IPS-18c (cell line): ENCODE data around the gene HNRNPM.
A peak's percentile ranks its signal among the peaks of the same experiment; 100 is the strongest.
"Not testable (repeated sequence)": the region's sequence is repeated elsewhere in the genome, so short reads cannot be mapped to it uniquely, and the experiment has no call there.

Experiments used
- H3K4me3 ChIP-seq: 2 replicates; pipeline ENCODE4 v1.7.0; 2013; ENCODE audit warnings: low read depth, mild to moderate bottlenecking, low read length, moderate library complexity; ENCODE audit not compliant: insufficient read depth
- H3K9me3 ChIP-seq: one replicate; pipeline ENCODE4 v1.6.1; 2013; ENCODE audit warnings: mild to moderate bottlenecking, low read length, moderate library complexity; ENCODE audit not compliant: control insufficient read depth, insufficient read depth

HNRNPM gene

DNA sequence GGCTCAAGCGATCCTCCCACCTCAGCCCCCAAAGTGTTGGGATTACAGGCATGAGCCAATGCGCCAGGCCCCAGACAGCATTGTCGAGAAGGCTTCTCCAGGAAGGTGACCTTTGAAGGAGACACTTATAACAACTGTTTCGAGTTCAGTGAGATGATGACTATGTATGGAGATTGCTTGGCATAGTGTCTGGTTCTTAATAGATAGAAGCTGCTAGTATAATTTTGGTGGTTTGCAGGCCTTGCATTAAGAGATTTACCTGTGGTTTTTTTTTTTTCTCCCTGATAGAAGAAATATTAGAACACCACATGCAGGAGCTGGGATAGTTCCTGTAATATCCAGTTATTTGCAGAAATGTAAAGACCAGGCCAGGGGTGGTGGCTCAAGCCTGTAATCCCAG, 28.0 kb upstream of the HNRNPM start:
- Histone ChIP-seq H3K9me3 (no peaks in the 10 kb centered on the region), H3K4me3 (no peak overlapping the region)

- Histone ChIP-seq H3K9me3 (no peaks in the 10 kb centered on the region), H3K4me3 (no peak overlapping the region)
These were observed 23.0 kb upstream of the HNRNPM start for GRCh38 chr19:8421484-8422461.

- no peaks in the 10 kb centered on the region for H3K9me3 ChIP-seq
- H3K4me3 ChIP-seq: no peak overlapping the region
These were observed 21.0 kb upstream of the HNRNPM start for GRCh38 chr19:8423817-8424223.

DNA sequence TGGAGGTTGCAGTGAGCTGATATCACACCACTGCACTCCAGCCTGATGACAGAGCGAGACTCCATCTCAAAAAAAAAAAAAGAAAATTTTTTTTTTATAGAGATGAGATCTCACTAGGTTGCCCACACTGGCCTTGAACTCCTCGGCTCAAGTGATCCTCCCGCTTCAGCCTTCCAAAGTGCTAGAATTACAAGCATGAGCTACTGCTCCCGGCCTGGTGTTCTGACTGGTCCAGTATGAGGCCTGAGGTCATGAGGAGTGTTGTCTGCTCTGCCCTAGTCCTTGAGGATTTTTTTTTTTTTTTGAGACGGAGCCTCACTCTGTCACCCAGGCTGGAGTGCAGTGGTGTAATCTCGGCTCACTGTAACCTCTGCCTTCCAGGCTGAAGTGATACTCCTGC, 19.4 kb upstream of the HNRNPM start:
- H3K9me3 ChIP-seq, H3K4me3 ChIP-seq: not testable (repeated sequence)

DNA sequence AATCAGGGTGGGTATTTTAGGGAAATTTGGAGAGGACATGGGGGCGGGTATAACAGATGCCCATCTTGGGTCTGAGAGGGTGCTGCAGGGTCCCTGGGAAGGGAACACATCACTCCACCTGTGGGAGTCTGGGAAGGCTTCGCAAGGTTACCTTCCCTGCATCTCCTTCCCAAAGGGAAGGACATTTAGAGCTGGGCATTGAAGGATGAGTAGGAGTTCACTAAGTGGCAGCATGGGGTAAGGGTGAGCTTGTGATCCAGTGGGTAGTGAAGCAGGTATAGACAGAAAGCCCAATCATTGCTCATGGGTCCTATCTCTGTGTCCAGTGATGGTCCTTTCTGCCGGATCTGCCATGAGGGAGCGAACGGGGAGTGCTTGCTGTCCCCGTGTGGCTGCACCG, 18.5 kb upstream of the HNRNPM start:
- no peaks in the 10 kb centered on the region for H3K9me3 ChIP-seq
- no peak overlapping the region for H3K4me3 ChIP-seq

DNA sequence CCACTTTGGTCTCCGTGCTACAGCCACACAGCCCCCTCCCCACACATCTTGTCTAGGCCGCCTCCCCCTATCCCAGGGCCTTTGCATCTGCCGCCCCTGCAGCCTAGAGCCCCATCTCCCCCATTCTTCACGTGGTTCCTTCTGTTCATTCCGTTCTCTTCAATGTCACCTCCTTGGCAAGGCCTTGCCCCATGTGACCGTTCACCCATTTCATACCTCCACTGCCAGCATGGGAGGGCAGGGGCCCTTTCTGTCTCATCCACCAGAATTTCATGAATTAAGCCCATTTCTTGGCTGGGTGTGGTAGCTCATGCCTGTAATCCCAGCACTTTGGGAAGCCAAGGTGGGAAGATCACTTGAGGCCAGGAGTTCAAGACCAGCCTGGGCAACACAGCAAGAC, 15.7 kb upstream of the HNRNPM start:
- H3K4me3 ChIP-seq: no peak overlapping the region
- H3K9me3 ChIP-seq: no peaks in the 10 kb centered on the region

- H3K4me3 ChIP-seq: no peak overlapping the region
These were observed 14.9 kb upstream of the HNRNPM start for GRCh38 chr19:8429826-8430225.

DNA sequence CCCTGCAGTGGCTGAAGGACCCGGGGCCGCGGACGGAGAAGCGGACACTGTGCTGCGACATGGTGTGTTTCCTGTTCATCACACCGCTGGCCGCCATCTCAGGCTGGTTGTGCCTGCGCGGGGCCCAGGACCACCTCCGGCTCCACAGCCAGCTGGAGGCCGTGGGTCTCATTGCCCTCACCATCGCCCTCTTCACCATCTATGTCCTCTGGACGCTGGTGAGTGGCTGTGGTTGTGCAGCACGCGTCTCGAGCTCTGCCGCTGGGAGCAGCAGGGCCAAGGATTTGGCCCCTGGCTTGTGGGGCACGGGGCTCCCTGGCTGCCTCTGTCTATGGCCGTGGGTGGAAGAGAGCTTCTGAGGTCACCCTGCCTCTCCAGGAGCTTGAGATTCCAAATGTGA, 14.1 kb upstream of the HNRNPM start:
- H3K9me3 ChIP-seq: no peaks in the 10 kb centered on the region
- no peak overlapping the region for H3K4me3 ChIP-seq

More at GRCh38 chr19:8429826-8430225, 14.9 kb upstream of the HNRNPM start:
- no peaks in the 10 kb centered on the region for H3K9me3 ChIP-seq

DNA sequence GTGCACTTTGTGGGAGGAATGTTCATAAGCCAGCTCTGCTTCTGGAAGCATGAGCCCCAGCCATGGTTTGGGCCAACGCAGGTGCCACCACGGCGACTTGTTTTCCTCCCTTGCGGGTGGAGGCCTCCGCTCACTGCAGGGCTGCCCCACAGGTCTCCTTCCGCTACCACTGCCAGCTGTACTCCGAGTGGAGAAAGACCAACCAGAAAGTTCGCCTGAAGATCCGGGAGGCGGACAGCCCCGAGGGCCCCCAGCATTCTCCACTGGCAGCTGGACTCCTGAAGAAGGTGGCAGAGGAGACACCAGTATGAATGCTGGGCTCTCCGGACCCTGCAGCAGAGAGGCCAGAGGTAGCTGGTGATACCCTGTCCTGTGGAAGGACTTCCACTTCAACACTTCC, 6.5 kb upstream of the HNRNPM start:
- Histone ChIP-seq H3K4me3 (no peak overlapping the region), H3K9me3 (no peaks in the 10 kb centered on the region)

- H3K9me3 ChIP-seq: no peaks in the 10 kb centered on the region
- no peak overlapping the region for H3K4me3 ChIP-seq
These were observed 2.8 kb upstream of the HNRNPM start for GRCh38 chr19:8441725-8442544.

DNA sequence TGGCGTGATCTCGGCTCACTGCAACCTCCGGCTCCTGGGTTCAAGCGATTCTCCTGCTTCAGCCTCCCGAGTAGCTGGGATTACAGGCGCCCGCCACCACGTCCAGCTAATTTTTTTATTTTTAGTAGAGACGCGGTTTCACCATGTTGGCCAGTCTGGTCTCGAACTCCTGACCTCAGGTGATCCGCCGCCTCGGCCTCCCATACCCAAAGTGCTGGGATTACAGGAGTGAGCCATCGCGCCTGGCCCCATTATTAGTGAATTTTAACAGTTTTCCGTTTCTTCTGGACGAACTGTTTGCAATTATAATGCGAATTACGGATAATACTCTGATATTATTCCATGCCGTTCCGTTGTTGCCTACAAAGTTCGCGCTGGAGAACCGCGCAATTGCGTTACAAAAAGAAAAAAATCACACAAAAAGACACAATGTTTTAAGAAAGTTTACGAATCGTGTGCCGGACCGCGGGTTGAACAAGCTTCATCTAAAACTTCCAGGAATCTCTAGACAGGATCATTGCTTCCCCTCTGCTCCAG, 567 bp upstream of the HNRNPM start:
- H3K9me3 ChIP-seq: not testable (repeated sequence)
- peak overlapping the region; percentile 97 for H3K4me3 ChIP-seq

DNA sequence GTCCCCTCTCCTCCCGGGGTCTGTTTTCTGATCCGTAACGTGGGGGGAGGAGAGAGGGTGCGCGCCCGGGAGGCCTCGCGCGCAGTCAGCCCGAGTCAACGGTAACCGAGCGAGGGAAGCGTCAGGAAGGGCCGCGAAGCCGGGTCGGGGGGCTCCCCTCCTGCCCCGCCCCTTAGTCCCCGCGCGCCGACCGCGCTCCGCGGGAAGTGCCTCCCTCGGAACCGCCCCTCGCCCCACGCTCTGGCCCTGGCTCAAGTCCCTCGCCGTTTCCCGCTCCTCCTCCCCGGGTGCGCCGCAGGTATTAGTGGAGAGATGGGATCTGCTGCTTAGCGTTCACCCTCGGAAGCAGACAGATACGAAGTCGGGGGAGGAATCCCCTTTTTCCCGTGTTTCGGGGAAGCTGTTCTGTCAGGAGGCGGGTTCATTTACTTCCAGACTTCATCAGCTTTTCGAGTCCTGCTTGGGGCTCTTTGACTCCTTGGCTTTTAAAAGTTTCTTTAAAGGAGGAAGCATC, 770 bp downstream of the HNRNPM start:
- Histone ChIP-seq H3K4me3 (peak overlapping the region; percentile 97), H3K9me3 (no peaks in the 10 kb centered on the region)

- Histone ChIP-seq H3K9me3 (no peaks in the 10 kb centered on the region), H3K4me3 (peak overlapping the region; percentile 97)
These were observed 1.4 kb downstream of the HNRNPM start for GRCh38 chr19:8446061-8446709.

- Histone ChIP-seq H3K9me3 (no peaks in the 10 kb centered on the region), H3K4me3 (no peak overlapping the region)
These were observed 5.1 kb downstream of the HNRNPM start for GRCh38 chr19:8449830-8450229.

DNA sequence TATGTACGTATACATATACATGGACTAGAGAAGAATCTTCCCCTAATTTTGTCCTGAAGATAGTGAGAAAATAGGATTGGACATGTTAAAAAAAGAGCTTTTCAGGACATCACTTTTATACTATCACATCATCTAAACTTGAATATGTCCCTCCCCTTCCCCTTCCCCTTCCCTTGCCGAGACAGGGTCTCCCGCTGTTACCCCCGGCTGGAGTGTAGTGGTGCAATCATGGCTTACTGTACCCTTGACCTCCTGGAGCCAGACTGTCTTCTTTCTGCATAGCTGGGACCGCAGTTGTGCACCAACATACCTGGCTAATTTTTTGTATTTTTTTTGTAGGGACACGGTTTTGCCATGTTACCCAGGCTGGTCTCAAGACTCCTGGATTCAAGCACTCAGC, 6.6 kb downstream of the HNRNPM start:
- Histone ChIP-seq H3K9me3 (no peaks in the 10 kb centered on the region), H3K4me3 (no peak overlapping the region)

DNA sequence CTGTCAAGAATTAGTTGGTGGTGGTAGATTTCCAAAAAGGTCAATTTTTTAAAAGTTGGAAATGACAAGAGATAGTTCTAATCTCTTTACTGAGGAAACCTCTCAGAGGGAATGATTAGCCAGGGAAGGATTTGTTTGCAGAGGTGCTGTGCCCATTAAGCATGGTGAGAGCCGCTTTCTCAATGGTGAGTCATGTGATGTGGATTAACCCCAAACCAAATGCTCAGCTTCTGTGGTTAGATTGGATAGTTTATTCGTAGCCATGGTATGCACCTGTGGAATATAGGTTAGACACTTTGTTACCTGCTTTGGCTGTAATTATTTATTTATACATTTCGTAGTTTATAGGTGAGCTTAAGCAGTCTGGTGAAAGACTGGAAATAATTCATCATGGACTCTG, 7.1 kb downstream of the HNRNPM start:
- no peak overlapping the region for H3K4me3 ChIP-seq
- no peaks in the 10 kb centered on the region for H3K9me3 ChIP-seq

GRCh38 chr19:8452446-8453123, 7.8 kb downstream of the HNRNPM start:
- Histone ChIP-seq H3K4me3 (no peak overlapping the region), H3K9me3 (no peaks in the 10 kb centered on the region)
